PFSK-1 (cell line): ENCODE data around the gene PHF19.
A peak's percentile ranks its signal among the peaks of the same experiment; 100 is the strongest.

Experiments
- FOXP2 ChIP-seq: optimal IDR thresholded peaks from 2 replicates; pipeline ENCODE3; 2011; ENCODE audit warnings: borderline replicate concordance, control low read depth, inconsistent platforms; ENCODE audit not compliant: insufficient read depth; ENCODE audit errors: extremely low read length, extremely low read depth
- POLR2AphosphoS5 ChIP-seq: IDR thresholded peaks from 2 replicates; pipeline ENCODE4 v1.6.1; 2012; ENCODE audit warnings: low read depth, mild to moderate bottlenecking, control low read depth, low read length, moderate library complexity
- REST ChIP-seq, 2 experiments: IDR thresholded peaks; 2 replicates each; pipeline versions ENCODE4 v1.6.1 to v1.8.0; 2011 to 2012; ENCODE audit warnings: low read depth in 2 of 2, low read length in 2 of 2, control low read depth in 1 of 2, inconsistent platforms in 1 of 2, mild to moderate bottlenecking in 1 of 2, moderate library complexity in 1 of 2; ENCODE audit not compliant: insufficient read depth in 1 of 2
- SIN3A ChIP-seq: IDR thresholded peaks from 2 replicates; pipeline ENCODE4 v1.6.1; 2012; ENCODE audit warnings: mild to moderate bottlenecking, low read length, moderate library complexity, borderline replicate concordance; ENCODE audit not compliant: insufficient read depth
- TAF1 ChIP-seq: IDR thresholded peaks from 2 replicates; pipeline ENCODE4 v1.6.1; 2012; ENCODE audit warnings: low read length, control low read depth, borderline replicate concordance; ENCODE audit not compliant: insufficient read depth

Gene PHF19

GRCh38 chr9:120912958-120913646 is 36.1 kb upstream of the PHF19 start:
- TF ChIP-seq POLR2AphosphoS5: no peak
- peak; percentile 12 for TF ChIP-seq FOXP2
- no peak for TF ChIP-seq TAF1
- TF ChIP-seq REST (IDR thresholded peaks at IDR 0.05; ENCODE audit: insufficient read depth in 1 of 2, low read depth in 2 of 2, low read length in 2 of 2): no peak

GRCh38 chr9:120911295-120911837 is 34.4 kb upstream of the PHF19 start:
- TF ChIP-seq TAF1 (no peak), REST (IDR thresholded peaks at IDR 0.05; ENCODE audit: insufficient read depth in 1 of 2, low read depth in 2 of 2, low read length in 2 of 2) (no peak), FOXP2 (no peak)

- TF ChIP-seq SIN3A (no peak), TAF1 (no peak), REST (IDR thresholded peaks at IDR 0.05; ENCODE audit: insufficient read depth in 1 of 2, low read depth in 2 of 2, low read length in 2 of 2) (no peak), POLR2AphosphoS5 (no peak), FOXP2 (no peak)
These were observed 33.7 kb upstream of the PHF19 start for GRCh38 chr9:120910643-120911042.

- no peak for TF ChIP-seq TAF1
- no peak for TF ChIP-seq SIN3A
- TF ChIP-seq REST (IDR thresholded peaks at IDR 0.05; ENCODE audit: insufficient read depth in 1 of 2, low read depth in 2 of 2, low read length in 2 of 2): no peak
- no peak for TF ChIP-seq FOXP2
- no peak for TF ChIP-seq POLR2AphosphoS5
These were observed 32.9 kb upstream of the PHF19 start for GRCh38 chr9:120909904-120910303.
